Prostate gland (tissue), 2 donors: ENCODE results near the gene AK9. TPM values are rescaled to one million over a fixed set of nuclear protein-coding genes. Genes with fewer than 3 reads are reported as not detected.

Experiments used
- DNase-seq: peaks from one replicate; pipeline ENCODE4 v3.0.0-alpha.2; 2019; ENCODE audit warnings: low spot score
- H3K27ac ChIP-seq, 2 donors: fragments of 200-600 bp; sonication (generic); 2 replicates each; pipeline ENCODE4 v1.5.1; 2017 to 2019
- H3K27me3 ChIP-seq: fragments of 200-600 bp; sonication (generic); replicated peaks from 2 replicates; pipeline ENCODE4 v1.5.1; 2019; ENCODE audit not compliant: insufficient read depth
- H3K36me3 ChIP-seq, 2 donors: fragments of 200-600 bp; sonication (generic); 1 replicate in 1 of 2; 2 replicates in 1 of 2; pipeline versions ENCODE4 v1.5.1 to v1.8.1; 2017 to 2019
- H3K4me1 ChIP-seq: fragments of 200-600 bp; sonication (generic); replicated peaks from 2 replicates; pipeline ENCODE4 v1.5.1; 2019
- H3K4me3 ChIP-seq, 2 donors: fragments of 200-600 bp; sonication (generic); 2 replicates each; pipeline ENCODE4 v1.5.1; 2017 to 2019
- H3K9me3 ChIP-seq: fragments of 200-600 bp; sonication (generic); 2 replicates; pipeline ENCODE4 v1.5.1; 2017
- CTCF ChIP-seq, 4 experiments: fragments of 200-600 bp in 2 of 4; fragments of 450-650 bp in 2 of 4; sonication (generic) in 2 of 4; IDR thresholded peaks; 1 replicate in 3 of 4; 2 replicates in 1 of 4; pipeline ENCODE4 v1.5.1; 2016 to 2019; ENCODE audit warnings: antibody characterized with exemption in 4 of 4, mild to moderate bottlenecking in 2 of 4, moderate library complexity in 2 of 4
- POLR2A ChIP-seq: fragments of 450-650 bp; IDR thresholded peaks from one replicate; pipeline ENCODE4 v1.6.1; 2016; ENCODE audit warnings: antibody characterized with exemption, mild to moderate bottlenecking
- POLR2AphosphoS5 ChIP-seq: sonication (generic); formaldehyde crosslinking; IDR thresholded peaks from one replicate; pipeline ENCODE4 v1.6.1; 2017; ENCODE audit warnings: antibody characterized with exemption
- WGBS: methylation state at CpG from one replicate; pipeline ENCODE4 v1.1.5; 2018; 5-methylcytosine and 5-hydroxymethylcytosine counted together
- intact Hi-C: fragments of 100-400 bp; cut with DNase I; formaldehyde crosslinking; loops from one replicate; pipeline ENCODE4 v1.14.2; 2022
- total RNA-seq, 2 donors: library from RNA; depleted of rRNA; stranded (reverse); fragments of >200 nt; gene quantifications; one replicate each; pipeline ENCODE4 v1.1.0, GENCODE V29; 2016

The AK9 gene
- total RNA-seq, 2 donors from 2014 or later = 4.5 to 22.0 TPM

GRCh38 chr6:109511832-109512231 is 179.2 kb downstream of the AK9 start:
- no peak overlapping the region for H3K4me3 ChIP-seq
- 54% methylated on average over 2 of the region's 2 CpGs for WGBS
- H3K27me3 ChIP-seq = no peaks in the 10 kb centered on the region
- H3K9me3 ChIP-seq = no peaks in the 10 kb centered on the region
- DNase-seq = no peak
- H3K4me1 ChIP-seq = no peaks in the 10 kb centered on the region
- intact Hi-C loops = no loop called here
- TF ChIP-seq CTCF (IDR thresholded peaks at IDR 0.05) = no peak
- no peak for TF ChIP-seq POLR2A
- TF ChIP-seq POLR2AphosphoS5 = no peak
- H3K27ac ChIP-seq = no peak overlapping the region
- H3K36me3 ChIP-seq = no peaks in the 10 kb centered on the region

- WGBS = 92% methylated on average over 1 of the region's 1 CpG
- intact Hi-C loops = no loop called here
- no peaks in the 10 kb centered on the region for H3K27me3 ChIP-seq
- no peak overlapping the region for H3K4me3 ChIP-seq
- H3K9me3 ChIP-seq = no peaks in the 10 kb centered on the region
- no peaks in the 10 kb centered on the region for H3K4me1 ChIP-seq
- no peak for TF ChIP-seq POLR2A
- TF ChIP-seq CTCF (IDR thresholded peaks at IDR 0.05) = no peak
- no peak for TF ChIP-seq POLR2AphosphoS5
- no peaks in the 10 kb centered on the region for H3K36me3 ChIP-seq
- no peak overlapping the region for H3K27ac ChIP-seq
- no peak for DNase-seq
Observed at GRCh38 chr6:109510358-109510757, 180.6 kb downstream of the AK9 start.

- intact Hi-C loops = no loop called here
- Histone ChIP-seq H3K27ac (no peak overlapping the region), H3K27me3 (no peaks in the 10 kb centered on the region), H3K36me3 (no peaks in the 10 kb centered on the region), H3K4me3 (no peak overlapping the region), H3K4me1 (no peaks in the 10 kb centered on the region), H3K9me3 (no peaks in the 10 kb centered on the region)
- DNase-seq = no peak
- TF ChIP-seq POLR2A (no peak), POLR2AphosphoS5 (no peak), CTCF (IDR thresholded peaks at IDR 0.05) (no peak)
- WGBS = 83% methylated on average over 4 of the region's 4 CpGs
Observed at GRCh38 chr6:109508166-109508860, 182.7 kb downstream of the AK9 start.

- DNase-seq = no peak
- H3K36me3 ChIP-seq = no peaks in the 10 kb centered on the region
- H3K4me3 ChIP-seq = no peak overlapping the region
- no peak for TF ChIP-seq CTCF (IDR thresholded peaks at IDR 0.05)
- TF ChIP-seq POLR2AphosphoS5 = no peak
- TF ChIP-seq POLR2A = no peak
- H3K27ac ChIP-seq = no peak overlapping the region
- no peaks in the 10 kb centered on the region for H3K27me3 ChIP-seq
- intact Hi-C loops = no loop called here
- H3K9me3 ChIP-seq = no peaks in the 10 kb centered on the region
- WGBS = 78% methylated on average over 4 of the region's 4 CpGs
- H3K4me1 ChIP-seq = no peaks in the 10 kb centered on the region
Observed at GRCh38 chr6:109507490-109508072, 183.4 kb downstream of the AK9 start.

GRCh38 chr6:109506841-109507240 is 184.2 kb downstream of the AK9 start:
- TF ChIP-seq POLR2A (no peak), POLR2AphosphoS5 (no peak), CTCF (IDR thresholded peaks at IDR 0.05) (no peak)
- Histone ChIP-seq H3K27me3 (no peaks in the 10 kb centered on the region), H3K36me3 (no peaks in the 10 kb centered on the region), H3K4me3 (no peak overlapping the region), H3K27ac (no peak overlapping the region), H3K4me1 (no peaks in the 10 kb centered on the region), H3K9me3 (no peaks in the 10 kb centered on the region)
- DNase-seq = no peak
- intact Hi-C loops = no loop called here
- 93% methylated on average over 2 of the region's 2 CpGs for WGBS
